SK-N-SH (cell line): ENCODE data around the gene SRPK1. TPM values are rescaled to one million over a fixed set of nuclear protein-coding genes. Genes with fewer than 3 reads are reported as not detected.

Experiments
- CTCF ChIA-PET: fragments of 300-600, 350-600 bp; formaldehyde crosslinking; extraction: SDS; loops from one replicate; lab custom pipeline; 2021; lab: Yijun Ruan, JAX
- POLR2A ChIA-PET: fragments of 350-600 bp; sonication (Branson Sonifier 250); formaldehyde crosslinking; extraction: SDS; loops from one replicate; lab custom pipeline; 2020; ENCODE audit warnings: antibody characterized with exemption, inconsistent platforms; lab: Yijun Ruan, JAX
- DNase-seq: peaks from one replicate; pipeline ENCODE4 v3.0.0; 2012
- H2AFZ ChIP-seq: fragments of 200-600 bp; sonication (generic); 2 replicates; pipeline ENCODE4 v1.8.1; 2016; ENCODE audit warnings: antibody characterized with exemption, mild to moderate bottlenecking, low read depth
- H3F3A ChIP-seq: fragments of 200-600 bp; sonication (generic); replicated peaks from 2 replicates; pipeline ENCODE3; 2016; ENCODE audit warnings: antibody characterized with exemption, mild to moderate bottlenecking; ENCODE audit not compliant: insufficient read depth
- H3K27ac ChIP-seq, 2 experiments: fragments of 200-500 bp in 1 of 2; fragments of 200-600 bp in 1 of 2; sonication (Bioruptor generic) in 1 of 2; sonication (generic), shearing (Covaris generic) in 1 of 2; 2 replicates each; pipeline versions ENCODE4 v1.5.1 to v1.6.1; 2014 to 2016; ENCODE audit warnings: low read depth in 2 of 2, inconsistent platforms in 1 of 2, low read length in 1 of 2, mild to moderate bottlenecking in 1 of 2, mixed read lengths in 1 of 2
- H3K27me3 ChIP-seq: fragments of 200-600 bp; sonication (generic), shearing (Covaris generic); 2 replicates; pipeline ENCODE4 v1.6.1; 2016; ENCODE audit warnings: mixed run types; ENCODE audit not compliant: insufficient read depth
- H3K36me3 ChIP-seq, 2 experiments: fragments of 200-500 bp in 1 of 2; fragments of 200-600 bp in 1 of 2; sonication (Bioruptor generic) in 1 of 2; sonication (generic) in 1 of 2; replicated peaks in 1 of 2; 2 replicates each; pipeline versions ENCODE3 to v1.5.1; 2014 to 2016; ENCODE audit warnings: low read length in 1 of 2, mild to moderate bottlenecking in 1 of 2; ENCODE audit not compliant: insufficient read depth in 2 of 2, control insufficient read depth in 1 of 2
- H3K4me1 ChIP-seq, 2 experiments: fragments of 200-500 bp in 1 of 2; fragments of 200-600 bp in 1 of 2; sonication (Bioruptor generic) in 1 of 2; sonication (generic), shearing (Covaris generic) in 1 of 2; 2 replicates each; pipeline versions ENCODE4 v1.5.1 to v1.6.1; 2014 to 2016; ENCODE audit warnings: low read depth in 1 of 2, low read length in 1 of 2, mixed run types in 1 of 2; ENCODE audit not compliant: insufficient read depth in 2 of 2, control insufficient read depth in 1 of 2
- H3K4me2 ChIP-seq: fragments of 200-600 bp; sonication (generic), shearing (Covaris generic); 2 replicates; pipeline ENCODE4 v1.6.1; 2017; ENCODE audit warnings: mixed run types
- H3K4me3 ChIP-seq, 2 experiments: fragments of 200-500 bp in 1 of 2; fragments of 200-600 bp in 1 of 2; sonication (Bioruptor generic) in 1 of 2; sonication (generic), shearing (Covaris generic) in 1 of 2; 2 replicates each; pipeline versions ENCODE4 v1.5.1 to v1.8.1; 2014 to 2016; ENCODE audit warnings: low read depth in 2 of 2, inconsistent platforms in 1 of 2, low read length in 1 of 2, mild to moderate bottlenecking in 1 of 2, mixed read lengths in 1 of 2, moderate library complexity in 1 of 2
- H3K79me2 ChIP-seq: fragments of 200-600 bp; sonication (generic); 2 replicates; pipeline ENCODE4 v1.8.1; 2017; ENCODE audit warnings: mild to moderate bottlenecking; ENCODE audit not compliant: insufficient read depth
- H3K9ac ChIP-seq: fragments of 200-600 bp; sonication (generic); 2 replicates; pipeline ENCODE4 v1.6.1; 2017; ENCODE audit warnings: mixed run types
- H3K9me2 ChIP-seq: fragments of 200-600 bp; sonication (generic); 2 replicates; pipeline ENCODE4 v1.6.1; 2017; ENCODE audit warnings: mixed run types
- H3K9me3 ChIP-seq: fragments of 200-600 bp; sonication (generic); 2 replicates; pipeline ENCODE4 v1.6.1; 2017; ENCODE audit warnings: mixed run types, mild to moderate bottlenecking, moderate library complexity
- H4K20me1 ChIP-seq: fragments of 200-600 bp; sonication (generic); 2 replicates; pipeline ENCODE4 v1.6.1; 2017; ENCODE audit warnings: mild to moderate bottlenecking, mixed run types; ENCODE audit not compliant: insufficient read depth
- CTCF ChIP-seq: fragments of 200-600 bp; sonication (generic); IDR thresholded peaks from 2 replicates; pipeline ENCODE4 v1.6.1; 2017; ENCODE audit warnings: antibody characterized with exemption, mild to moderate bottlenecking, moderate library complexity
- EP300 ChIP-seq, 2 experiments: IDR thresholded peaks; 2 replicates each; pipeline versions ENCODE4 v1.4.0 to v1.6.1; 2012; ENCODE audit warnings: borderline replicate concordance in 1 of 2, low read depth in 1 of 2, low read length in 1 of 2
- FOSL2 ChIP-seq: IDR thresholded peaks from 2 replicates; pipeline ENCODE4 v1.4.0; 2012; ENCODE audit warnings: low read depth, mild to moderate bottlenecking, moderate library complexity, borderline replicate concordance
- FOXJ3 ChIP-seq: sonication (generic); formaldehyde crosslinking; IDR thresholded peaks from 2 replicates; pipeline ENCODE4 v1.5.1; 2020; ENCODE audit warnings: mild to moderate bottlenecking, missing genetic modification reagents
- FOXM1 ChIP-seq: IDR thresholded peaks from 2 replicates; pipeline ENCODE4 v1.4.0; 2012; ENCODE audit warnings: low read depth, mild to moderate bottlenecking
- GATA2 ChIP-seq: sonication (generic); formaldehyde crosslinking; IDR thresholded peaks from 2 replicates; pipeline ENCODE4 v1.5.0; 2020; ENCODE audit warnings: mild to moderate bottlenecking, missing genetic modification reagents
- MXI1 ChIP-seq: IDR thresholded peaks from 2 replicates; pipeline ENCODE4 v1.6.1; 2012; ENCODE audit warnings: mild to moderate bottlenecking, low read depth, low read length, improper control_type of control experiment
- NFIC ChIP-seq: IDR thresholded peaks from 2 replicates; pipeline ENCODE4 v1.4.0; 2012; ENCODE audit warnings: borderline replicate concordance
- NRF1 ChIP-seq: IDR thresholded peaks from 2 replicates; pipeline ENCODE4 v1.6.1; 2012; ENCODE audit warnings: low read depth, mild to moderate bottlenecking, low read length
- PBX3 ChIP-seq: IDR thresholded peaks from 2 replicates; pipeline ENCODE4; 2012
- RAD21 ChIP-seq: IDR thresholded peaks from 2 replicates; pipeline ENCODE4 v1.6.1; 2012; ENCODE audit warnings: mild to moderate bottlenecking, low read length
- RCOR1 ChIP-seq: fragments of 150-350 bp; IDR thresholded peaks from 2 replicates; pipeline ENCODE4 v1.6.1; 2017; ENCODE audit warnings: antibody characterized with exemption, low read length
- RFX5 ChIP-seq: IDR thresholded peaks from 2 replicates; pipeline ENCODE4 v1.6.1; 2012; ENCODE audit warnings: mild to moderate bottlenecking, improper control_type of control experiment, low read length
- RXRA ChIP-seq: IDR thresholded peaks from 2 replicates; pipeline ENCODE4 v1.4.0; 2012; ENCODE audit warnings: low read depth, mild to moderate bottlenecking, borderline replicate concordance
- TCF12 ChIP-seq: IDR thresholded peaks from 2 replicates; pipeline ENCODE4 v1.4.0; 2012
- TEAD4 ChIP-seq: IDR thresholded peaks from 2 replicates; pipeline ENCODE4 v1.4.0; 2012; ENCODE audit warnings: mild to moderate bottlenecking, borderline replicate concordance; ENCODE audit not compliant: insufficient read depth
- USF2 ChIP-seq: fragments of 150-350 bp; IDR thresholded peaks from 2 replicates; pipeline ENCODE4 v1.6.1; 2017; ENCODE audit warnings: antibody characterized with exemption, low read length, low read depth, borderline replicate concordance
- ZBTB33 ChIP-seq: IDR thresholded peaks from 2 replicates; pipeline ENCODE4 v1.4.0; 2012; ENCODE audit warnings: low read depth, borderline replicate concordance
- WGBS: methylation state at CpG from one replicate; pipeline ENCODE4 v1.1.6; 2017; ENCODE audit warnings: low lambda C conversion rate; 5-methylcytosine and 5-hydroxymethylcytosine counted together
- polyA plus RNA-seq, 3 experiments: library from polyadenylated mRNA; depleted of rRNA; stranded (reverse); fragments of >200 nt; gene quantifications; 2 replicates each; pipeline ENCODE4 v1.2.3, GENCODE V29; 2012

The SRPK1 gene
- polyA plus RNA-seq, 1 of the 3 experiments (the other 2 are of a cell fraction), result 10.6 TPM

- 100% methylated on average over 1 of the region's 1 CpG for WGBS
- no peak overlapping the region for H3K27ac ChIP-seq
These were observed 24.7 kb downstream of the SRPK1 start for GRCh38 chr6:35896228-35896627.

GRCh38 chr6:35895560-35895959 lies 25.3 kb downstream of the SRPK1 start:
- Histone ChIP-seq H3K79me2 (peaks cover 89% of the 10 kb centered on the region), H3K4me3 (no peak overlapping the region), H4K20me1 (no peaks in the 10 kb centered on the region; the same call in 1 of the 2 replicates), H2AFZ (no peak overlapping the region), H3K4me2 (no peak overlapping the region), H3K9ac (no peak overlapping the region), H3K27me3 (no peaks in the 10 kb centered on the region), H3K4me1 (no peaks in the 10 kb centered on the region; a peak in 1 of 4 replicates), H3K9me2 (no peaks in the 10 kb centered on the region), H3K27ac (no peak overlapping the region), H3K36me3 (peaks cover 2 to 19% of the 10 kb centered on the region in 2 experiments), H3K9me3 (no peaks in the 10 kb centered on the region), H3F3A (no peaks in the 10 kb centered on the region)
- ChIA-PET CTCF (no interaction called here), POLR2A (no interaction called here)
- no peak for DNase-seq
- TF ChIP-seq ZBTB33 (no peak), NRF1 (no peak), RXRA (no peak), MXI1 (no peak), FOXM1 (no peak), TCF12 (no peak), TEAD4 (no peak), FOXJ3 (CRISPR knock-in tag) (no peak), GATA2 (CRISPR knock-in tag) (no peak), RAD21 (no peak), PBX3 (no peak), CTCF (no peak), USF2 (no peak), NFIC (no peak), FOSL2 (no peak), EP300 (IDR thresholded peaks at IDR 0.05; ENCODE audit: borderline replicate concordance in 1 of 2, low read depth in 1 of 2, low read length in 1 of 2) (no peak), RFX5 (no peak), RCOR1 (no peak)
- 89% methylated on average over 3 of the region's 3 CpGs for WGBS

More at GRCh38 chr6:35896228-35896627, 24.7 kb downstream of the SRPK1 start:
- no peaks in the 10 kb centered on the region for H3F3A ChIP-seq
- no peaks in the 10 kb centered on the region for H3K9me3 ChIP-seq
- TF ChIP-seq TEAD4, result no peak
- TF ChIP-seq, all 33 proteins: peak for 0
- H3K36me3 ChIP-seq, result peaks cover 2 to 19% of the 10 kb centered on the region in 2 experiments
- CTCF ChIA-PET, result no interaction called here
- POLR2A ChIA-PET, result no interaction called here
- no peaks in the 10 kb centered on the region for H3K4me1 ChIP-seq
- DNase-seq, result no peak
- H3K4me3 ChIP-seq, result no peak overlapping the region
- no peak overlapping the region for H3K9ac ChIP-seq
- peaks cover 95% of the 10 kb centered on the region for H3K79me2 ChIP-seq
- H4K20me1 ChIP-seq, result no peaks in the 10 kb centered on the region; the same call in 1 of the 2 replicates
- H2AFZ ChIP-seq, result no peak overlapping the region
- no peaks in the 10 kb centered on the region for H3K27me3 ChIP-seq
- no peaks in the 10 kb centered on the region for H3K9me2 ChIP-seq
- H3K4me2 ChIP-seq, result no peak overlapping the region
